Muscle layer of duodenum (tissue), 2 donors: ENCODE measurements around the gene CCDC85B.
"Not testable (repeated sequence)": the region's sequence is repeated elsewhere in the genome, so short reads cannot be mapped to it uniquely, and the experiment has no call there.

ENCODE experiments used
- H3K27ac ChIP-seq: one replicate; pipeline ENCODE4 v1.7.0; 2013; ENCODE audit warnings: mild to moderate bottlenecking, low read length
- H3K27me3 ChIP-seq: one replicate; pipeline ENCODE4 v1.7.0; 2013; ENCODE audit warnings: low read depth, mild to moderate bottlenecking, control low read depth, low read length
- H3K36me3 ChIP-seq, 2 donors: one replicate each; pipeline ENCODE4 v1.7.0; 2013; ENCODE audit warnings: low read length in 2 of 2, control low read depth in 1 of 2, mild to moderate bottlenecking in 1 of 2; ENCODE audit not compliant: insufficient read depth in 2 of 2, control insufficient read depth in 1 of 2
- H3K4me1 ChIP-seq, 2 donors: one replicate each; pipeline ENCODE4 v1.7.0; 2013; ENCODE audit warnings: low read length in 2 of 2, mild to moderate bottlenecking in 2 of 2, control low read depth in 1 of 2, moderate library complexity in 1 of 2; ENCODE audit not compliant: insufficient read depth in 2 of 2, control insufficient read depth in 1 of 2
- H3K4me3 ChIP-seq, 2 donors: one replicate each; pipeline ENCODE4 v1.7.0; 2013; ENCODE audit warnings: low read length in 2 of 2, low read depth in 1 of 2, mild to moderate bottlenecking in 1 of 2
- H3K9me3 ChIP-seq, 2 donors: one replicate each; pipeline ENCODE4 v1.7.0; 2013; ENCODE audit warnings: low read length in 2 of 2, control low read depth in 1 of 2, mild to moderate bottlenecking in 1 of 2; ENCODE audit not compliant: control insufficient read depth in 1 of 2
- donor health status: healthy.

The CCDC85B gene

DNA sequence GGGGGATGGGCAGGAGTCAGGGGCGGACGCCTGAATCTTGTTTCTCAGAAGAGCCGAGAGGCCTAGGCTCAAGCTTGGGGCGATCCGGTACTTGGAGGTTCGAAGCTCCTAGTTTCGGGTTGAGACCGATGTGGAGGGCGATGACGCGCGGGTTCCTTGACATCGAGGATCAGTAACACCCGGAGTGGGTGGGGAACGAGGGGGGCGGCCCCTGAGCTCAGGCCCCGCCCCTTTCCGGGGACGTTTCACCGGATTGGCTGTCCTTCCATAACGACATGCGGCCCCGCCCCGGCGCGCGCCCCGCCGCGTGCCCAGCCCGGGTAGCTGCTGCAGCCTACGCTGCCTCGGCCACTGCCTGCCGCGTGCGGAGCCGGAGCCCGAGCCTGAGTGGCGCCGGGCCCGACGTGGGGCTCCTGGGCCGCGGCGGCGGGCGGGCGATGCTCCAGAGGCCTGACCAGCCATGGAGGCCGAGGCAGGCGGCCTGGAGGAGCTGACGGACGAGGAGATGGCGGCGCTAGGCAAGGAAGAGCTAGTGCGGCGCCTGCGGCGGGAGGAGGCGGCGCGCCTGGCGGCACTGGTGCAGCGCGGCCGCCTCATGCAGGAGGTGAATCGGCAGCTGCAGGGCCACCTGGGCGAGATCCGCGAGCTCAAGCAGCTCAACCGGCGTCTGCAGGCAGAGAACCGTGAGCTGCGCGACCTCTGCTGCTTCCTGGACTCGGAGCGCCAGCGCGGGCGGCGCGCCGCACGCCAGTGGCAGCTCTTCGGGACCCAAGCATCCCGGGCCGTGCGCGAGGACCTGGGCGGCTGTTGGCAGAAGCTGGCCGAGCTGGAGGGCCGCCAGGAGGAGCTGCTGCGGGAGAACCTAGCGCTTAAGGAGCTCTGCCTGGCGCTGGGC, at the start of gene CCDC85B:
Gene CCDC85B, plus strand, starts transcription at position 350 of the 895 bp plus-strand sequence. Its CDS starts 111 bp downstream, at position 461.
- H3K27ac ChIP-seq, result peak within 1 kb of the TSS; percentile 97
- H3K4me1 ChIP-seq, result peaks cover 17 to 55% of the 10 kb centered on the region in 2 donors
- no peaks in the 10 kb centered on the region for H3K27me3 ChIP-seq
- H3K36me3 ChIP-seq, result peaks cover 0 to 2% of the 10 kb centered on the region in 2 donors
- peak within 1 kb of the TSS; percentile 59 to 82 for H3K4me3 ChIP-seq
- H3K9me3 ChIP-seq, result no peaks in the 10 kb centered on the region

GRCh38 chr11:65842144-65842543, 48.3 kb upstream of the CCDC85B start:
- Histone ChIP-seq H3K27me3 (no peaks in the 10 kb centered on the region), H3K36me3 (no peaks in the 10 kb centered on the region), H3K4me1 (no peaks in the 10 kb centered on the region), H3K9me3 (no peaks in the 10 kb centered on the region), H3K27ac (no peak overlapping the region), H3K4me3 (no peak overlapping the region)

- Histone ChIP-seq H3K4me3 (no peak overlapping the region), H3K27me3 (no peaks in the 10 kb centered on the region), H3K27ac (no peak overlapping the region), H3K36me3 (no peaks in the 10 kb centered on the region), H3K9me3 (no peaks in the 10 kb centered on the region), H3K4me1 (no peaks in the 10 kb centered on the region)
Measured at GRCh38 chr11:65843811-65844210, 46.7 kb upstream of the CCDC85B start.

DNA sequence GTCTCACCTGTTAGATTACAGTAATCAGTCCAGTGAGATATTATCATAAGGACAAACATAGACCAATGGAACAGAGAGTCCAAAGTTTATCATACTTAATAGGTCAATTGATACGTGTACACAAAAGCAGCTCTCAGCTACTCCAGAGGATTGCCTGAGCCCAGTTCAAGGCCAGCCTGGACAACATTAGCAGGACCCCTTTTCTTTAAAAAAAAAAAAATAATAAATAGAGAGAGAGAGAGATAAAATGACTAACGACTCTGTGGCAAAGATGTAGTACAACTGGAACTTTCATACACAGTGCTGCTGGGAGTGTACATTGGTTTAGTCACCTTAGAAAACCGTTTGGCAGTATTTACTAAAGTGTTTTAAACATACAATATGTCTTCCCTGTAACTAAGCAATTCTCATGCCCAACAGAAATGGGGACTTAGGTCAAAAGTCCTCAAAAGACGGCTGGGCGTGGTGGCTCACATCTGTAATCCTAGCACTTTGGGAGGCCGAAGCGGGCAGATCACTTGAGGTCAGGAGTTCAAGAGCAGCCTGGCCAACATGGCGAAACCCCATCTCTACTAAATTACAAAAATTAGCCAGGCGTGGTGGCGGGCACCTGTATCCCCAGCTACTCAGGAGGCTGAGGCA, 46.1 kb upstream of the CCDC85B start:
- H3K4me3 ChIP-seq, result no peak overlapping the region
- H3K36me3 ChIP-seq, result no peaks in the 10 kb centered on the region
- H3K27ac ChIP-seq, result no peak overlapping the region
- no peaks in the 10 kb centered on the region for H3K4me1 ChIP-seq
- no peaks in the 10 kb centered on the region for H3K27me3 ChIP-seq
- H3K9me3 ChIP-seq, result no peaks in the 10 kb centered on the region

DNA sequence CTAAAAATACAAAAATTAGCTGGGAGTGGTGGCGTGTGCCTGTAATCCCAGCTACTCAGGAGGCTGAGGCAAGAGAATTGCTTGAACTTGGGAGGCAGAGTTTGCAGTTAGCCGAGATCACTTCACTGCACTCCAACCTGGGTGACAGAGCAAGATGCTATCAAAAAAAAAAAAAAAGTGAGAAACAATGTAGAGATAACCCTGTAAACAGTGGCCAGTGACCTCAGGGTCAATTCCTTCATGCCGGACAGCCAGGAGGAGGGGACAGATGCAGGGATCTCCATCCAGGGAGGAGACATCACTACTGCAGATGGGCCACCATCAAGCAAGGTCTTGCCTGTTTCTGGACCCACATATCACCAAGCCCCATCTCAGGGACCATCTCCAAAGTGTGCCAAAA, 42.7 kb upstream of the CCDC85B start:
- Histone ChIP-seq H3K4me1 (no peaks in the 10 kb centered on the region), H3K9me3 (peaks cover 0 to 2% of the 10 kb centered on the region in 2 donors), H3K36me3 (peaks cover 0 to 24% of the 10 kb centered on the region in 2 donors), H3K27me3 (no peaks in the 10 kb centered on the region), H3K4me3 (no peak overlapping the region), H3K27ac (no peak overlapping the region)

DNA sequence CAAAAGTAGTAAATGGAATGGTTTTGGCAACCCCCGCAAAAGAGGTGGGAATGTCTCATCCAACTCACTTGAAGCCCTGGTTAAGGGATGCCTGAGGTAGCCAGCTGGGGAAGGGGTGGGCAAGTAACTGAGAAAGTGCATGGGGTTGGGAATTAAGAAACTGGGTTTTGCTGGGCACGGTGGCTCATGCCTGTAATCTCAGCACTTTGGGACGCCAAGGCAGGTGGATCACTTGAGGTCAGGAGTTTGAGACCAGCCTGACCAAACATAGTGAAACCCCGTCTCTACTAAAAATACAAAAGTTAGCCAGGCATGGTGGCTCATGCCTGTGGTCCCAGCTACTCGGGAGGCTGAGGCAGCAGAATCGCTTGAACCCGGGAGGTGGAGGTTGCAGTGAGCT, 41.8 kb upstream of the CCDC85B start:
- not testable (repeated sequence) for H3K9me3 ChIP-seq, H3K27me3 ChIP-seq, H3K4me1 ChIP-seq, H3K4me3 ChIP-seq, H3K27ac ChIP-seq
- H3K36me3 ChIP-seq, result peaks cover 8 to 33% of the 10 kb centered on the region in 2 donors

GRCh38 chr11:65849366-65849765, 41.1 kb upstream of the CCDC85B start:
- Histone ChIP-seq H3K9me3 (peaks cover 0 to 2% of the 10 kb centered on the region in 2 donors), H3K36me3 (peaks cover 14 to 40% of the 10 kb centered on the region in 2 donors), H3K27me3 (no peaks in the 10 kb centered on the region), H3K4me1 (no peaks in the 10 kb centered on the region), H3K4me3 (no peak overlapping the region), H3K27ac (no peak overlapping the region)

DNA sequence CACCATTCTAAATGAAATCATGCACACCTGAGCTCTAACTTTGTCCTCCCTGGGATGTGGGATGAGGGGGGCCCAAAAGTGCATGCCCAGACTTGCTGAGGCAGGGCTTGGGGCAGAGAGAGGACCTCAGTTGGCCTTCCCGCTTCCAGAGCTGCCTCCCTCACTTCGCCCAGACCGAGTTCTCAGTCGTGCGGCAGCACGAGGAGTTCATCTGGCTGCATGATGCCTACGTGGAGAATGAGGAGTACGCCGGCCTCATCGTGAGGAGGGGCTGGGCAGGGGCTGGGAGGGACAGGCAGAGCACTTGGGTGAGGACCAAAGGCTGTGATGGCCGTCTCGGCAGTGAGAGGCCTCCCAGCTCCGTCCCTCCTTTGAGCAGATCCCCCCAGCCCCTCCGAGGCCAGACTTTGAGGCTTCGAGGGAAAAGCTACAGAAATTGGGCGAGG, 40.7 kb upstream of the CCDC85B start:
- H3K4me1 ChIP-seq, result no peaks in the 10 kb centered on the region

DNA sequence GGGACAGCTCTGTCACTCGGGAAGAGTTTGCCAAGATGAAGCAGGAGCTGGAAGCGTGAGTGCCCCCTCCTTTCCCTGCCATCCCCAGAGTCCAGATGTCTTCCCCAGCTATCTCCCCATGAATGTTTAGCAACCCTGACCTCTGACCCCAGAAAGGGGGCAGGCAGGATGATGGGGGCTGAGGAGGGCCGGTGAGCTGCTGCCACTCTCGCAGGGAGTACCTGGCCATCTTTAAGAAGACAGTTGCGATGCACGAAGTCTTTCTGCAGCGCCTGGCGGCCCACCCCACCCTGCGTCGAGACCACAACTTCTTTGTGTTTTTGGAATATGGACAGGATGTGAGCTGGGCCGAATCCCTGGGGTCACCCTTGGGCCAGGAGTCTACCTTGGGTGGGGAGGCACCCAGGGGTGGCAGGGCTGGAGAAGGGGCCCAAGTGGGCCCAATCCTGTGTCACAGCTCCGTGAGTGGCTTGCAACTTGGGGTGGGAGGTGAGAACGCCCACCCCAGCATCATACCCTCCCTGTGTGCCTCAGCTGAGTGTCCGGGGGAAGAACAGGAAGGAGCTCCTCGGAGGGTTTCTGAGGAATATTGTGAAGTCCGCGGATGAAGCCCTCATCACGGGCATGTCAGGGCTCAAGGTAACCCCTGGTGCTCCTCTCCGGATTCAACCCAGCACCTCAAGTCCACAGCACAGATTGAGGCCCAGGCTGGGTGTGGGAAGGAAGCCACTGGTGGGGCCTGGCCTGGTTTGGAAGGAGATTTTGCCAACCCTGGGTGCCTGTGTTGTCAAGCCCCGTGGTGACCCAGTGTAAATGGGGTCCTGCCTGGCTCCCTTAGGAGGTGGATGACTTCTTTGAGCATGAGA, 40.0 kb upstream of the CCDC85B start:
- Histone ChIP-seq H3K27me3 (no peaks in the 10 kb centered on the region), H3K4me3 (no peak overlapping the region), H3K36me3 (peaks cover 25 to 51% of the 10 kb centered on the region in 2 donors), H3K4me1 (peaks cover 0 to 5% of the 10 kb centered on the region in 2 donors), H3K27ac (no peak overlapping the region), H3K9me3 (peaks cover 0 to 2% of the 10 kb centered on the region in 2 donors)

More for the DNA sequence above, 40.7 kb upstream of the CCDC85B start:
- peaks cover 0 to 2% of the 10 kb centered on the region in 2 donors for H3K9me3 ChIP-seq
- H3K27ac ChIP-seq, result no peak overlapping the region
- H3K4me3 ChIP-seq, result no peak overlapping the region
- H3K27me3 ChIP-seq, result no peaks in the 10 kb centered on the region
- peaks cover 19 to 44% of the 10 kb centered on the region in 2 donors for H3K36me3 ChIP-seq

- Histone ChIP-seq H3K9me3 (peaks cover 0 to 2% of the 10 kb centered on the region in 2 donors), H3K36me3 (peaks cover 31 to 58% of the 10 kb centered on the region in 2 donors), H3K4me3 (no peak overlapping the region), H3K4me1 (peaks cover 0 to 12% of the 10 kb centered on the region in 2 donors), H3K27ac (no peak overlapping the region), H3K27me3 (no peaks in the 10 kb centered on the region)
Measured at GRCh38 chr11:65851083-65851579, 39.3 kb upstream of the CCDC85B start.
